K562 (cell line): ENCODE results near the gene KRT77. TPM values are rescaled to one million over a fixed set of nuclear protein-coding genes. Genes with fewer than 3 reads are reported as not detected.

Experiments
- ATAC-seq: fragments of 200-7000 bp; cut with Tn5 transposase; 3 replicates; pipeline ENCODE4 v1.9.1; 2020; ENCODE audit warnings: moderate library complexity
- BruUV-seq: library from RNA; stranded (reverse); fragments of 400-500 nt; replicated peaks from 2 replicates; lab custom pipeline; 2021; lab: Mats Ljungman, UMichigan
- CTCF ChIA-PET: fragments of 300-600 bp; formaldehyde crosslinking; extraction: SDS; loops from one replicate; lab custom pipeline; 2021; ENCODE audit warnings: low intra/inter-chr PET ratio; lab: Yijun Ruan, JAX
- POLR2A ChIA-PET: fragments of 300-600, 350-650 bp; sonication (Branson Sonifier 250); formaldehyde crosslinking; extraction: SDS; loops from one replicate; lab custom pipeline; 2021; ENCODE audit warnings: antibody characterized with exemption, inconsistent platforms; lab: Yijun Ruan, JAX
- DNase-seq, 4 experiments: peaks; one replicate each; pipeline versions ENCODE4 v3.0.0 to v3.0.0-alpha.2; 2011 to 2018; ENCODE audit warnings: low spot score in 3 of 4, mixed read lengths in 3 of 4; ENCODE audit errors: extremely low read depth in 1 of 4
- FAIRE-seq: peaks from 2 replicates; lab custom pipeline; 2011; peaks lifted over from hg19 to GRCh38; lab: Jason Lieb, UNC
- H2AFZ ChIP-seq: 2 replicates; pipeline ENCODE4 v1.6.0; 2011; ENCODE audit warnings: low read depth, low read length, control low read depth, inconsistent platforms
- H3K27ac ChIP-seq: fragments of 200-600 bp; 3 replicates; pipeline ENCODE4 v1.8.0; 2011; ENCODE audit warnings: low read depth, mild to moderate bottlenecking, control low read depth, inconsistent platforms, low read length, moderate library complexity, mixed read lengths; ENCODE audit errors: extremely low read depth
- H3K27me3 ChIP-seq, 2 experiments: fragments of 300-600 bp in 1 of 2; 2 replicates in 1 of 2; 3 replicates in 1 of 2; pipeline versions ENCODE4 v1.6.0 to v1.8.0; 2011; ENCODE audit warnings: inconsistent platforms in 2 of 2, low read length in 2 of 2, mild to moderate bottlenecking in 1 of 2, mixed read lengths in 1 of 2, moderate library complexity in 1 of 2; ENCODE audit not compliant: control insufficient read depth in 2 of 2, insufficient read depth in 2 of 2
- H3K36me3 ChIP-seq: fragments of 300-600 bp; 3 replicates; pipeline ENCODE4 v1.8.0; 2011; ENCODE audit warnings: mild to moderate bottlenecking, low read length, inconsistent platforms; ENCODE audit not compliant: control insufficient read depth, insufficient read depth
- H3K4me1 ChIP-seq, 2 experiments: fragments of 200-600 bp in 1 of 2; replicated peaks in 1 of 2; 2 replicates in 1 of 2; 3 replicates in 1 of 2; pipeline versions ENCODE4 v1.5.1 to v1.8.0; 2011; ENCODE audit warnings: inconsistent platforms in 2 of 2, low read length in 2 of 2, mild to moderate bottlenecking in 1 of 2, mixed read lengths in 1 of 2, moderate library complexity in 1 of 2; ENCODE audit not compliant: control insufficient read depth in 2 of 2, insufficient read depth in 2 of 2
- H3K4me2 ChIP-seq: 2 replicates; pipeline ENCODE4 v1.6.1; 2011; ENCODE audit warnings: low read length, control low read depth, inconsistent platforms, mixed read lengths; ENCODE audit not compliant: insufficient read depth
- H3K4me3 ChIP-seq: fragments of 200-600 bp; sonication (generic), shearing (Covaris generic); 2 replicates; pipeline ENCODE4 v1.5.1; 2016; ENCODE audit warnings: control low read depth, inconsistent platforms
- H3K79me2 ChIP-seq: fragments of 200-600 bp; 3 replicates; pipeline ENCODE4 v1.8.0; 2011; ENCODE audit warnings: low read length, inconsistent platforms; ENCODE audit not compliant: control insufficient read depth, insufficient read depth
- H3K9ac ChIP-seq, 2 experiments: 2 replicates each; pipeline versions ENCODE4 v1.6.0 to v1.6.1; 2011; ENCODE audit warnings: low read depth in 2 of 2, low read length in 2 of 2, control low read depth in 1 of 2, inconsistent platforms in 1 of 2, mild to moderate bottlenecking in 1 of 2, mixed read lengths in 1 of 2; ENCODE audit not compliant: insufficient read depth in 1 of 2
- H3K9me1 ChIP-seq: one replicate; pipeline ENCODE4 v1.6.0; 2011; ENCODE audit warnings: inconsistent platforms, mild to moderate bottlenecking, low read length, moderate library complexity; ENCODE audit not compliant: control insufficient read depth, insufficient read depth
- H3K9me3 ChIP-seq: replicated peaks from 2 replicates; pipeline ENCODE4 v1.5.1; 2011; ENCODE audit warnings: low read depth, low read length, inconsistent platforms; ENCODE audit not compliant: control insufficient read depth, insufficient read depth
- H4K20me1 ChIP-seq: replicated peaks from 2 replicates; pipeline ENCODE4 v1.6.1; 2011; ENCODE audit warnings: low read length, inconsistent platforms, mixed read lengths; ENCODE audit not compliant: control insufficient read depth, insufficient read depth
- COPS2 ChIP-seq: fragments of 450-650 bp; conservative IDR thresholded peaks from 2 replicates; pipeline ENCODE4 v1.6.1; 2016; ENCODE audit warnings: mild to moderate bottlenecking, moderate library complexity
- EHMT2 ChIP-seq: fragments of 450-650 bp; IDR thresholded peaks from 2 replicates; pipeline ENCODE4 v1.6.1; 2018; ENCODE audit warnings: antibody characterized with exemption
- FUS ChIP-seq: fragments of 200-400 bp; formaldehyde crosslinking; optimal IDR thresholded peaks from 2 replicates; pipeline ENCODE3; 2017; ENCODE audit warnings: low read depth, low read length
- GABPA ChIP-seq: fragments of 200-800 bp; sonication (Bioruptor generic); conservative IDR thresholded peaks from 2 replicates; pipeline ENCODE4 v1.6.1; 2016; ENCODE audit warnings: low read depth, missing genetic modification characterization, missing compliant biosample characterization
- HDAC6 ChIP-seq: IDR thresholded peaks from 2 replicates; pipeline ENCODE4 v1.6.1; 2012; ENCODE audit warnings: low read depth, mild to moderate bottlenecking, control low read depth, inconsistent platforms, low read length, moderate library complexity
- HSF4 ChIP-seq: fragments of 250-450 bp; sonication (Bioruptor Pico); IDR thresholded peaks from 2 replicates; pipeline ENCODE4 v2.1.2; 2022; ENCODE audit warnings: mild to moderate bottlenecking, moderate library complexity, borderline replicate concordance
- JUN ChIP-seq, 2 experiments: sonication (generic) in 1 of 2; formaldehyde crosslinking in 1 of 2; IDR thresholded peaks; 2 replicates each; pipeline versions ENCODE4 v1.6.1 to v1.8.0; 2012 to 2022; ENCODE audit warnings: borderline replicate concordance in 2 of 2, mild to moderate bottlenecking in 2 of 2, improper control_type of control experiment in 1 of 2, low read depth in 1 of 2, low read length in 1 of 2, missing genetic modification reagents in 1 of 2
- MLX ChIP-seq, 2 experiments: fragments of 450-650 bp in 1 of 2; sonication (generic) in 1 of 2; formaldehyde crosslinking; conservative IDR thresholded peaks; 2 replicates each; pipeline versions ENCODE4 v1.4.0 to v1.8.1; 2020 to 2022; ENCODE audit warnings: mild to moderate bottlenecking in 1 of 2, missing genetic modification reagents in 1 of 2
- NCOA1 ChIP-seq: fragments of 450-650 bp; IDR thresholded peaks from 2 replicates; pipeline ENCODE4 v1.6.1; 2016; ENCODE audit warnings: low read depth
- NFE2L1 ChIP-seq: fragments of 450-650 bp; IDR thresholded peaks from 2 replicates; pipeline ENCODE4 v1.6.1; 2016; ENCODE audit warnings: missing genetic modification characterization, low read depth, mild to moderate bottlenecking, missing compliant biosample characterization, moderate library complexity, borderline replicate concordance
- SIX5 ChIP-seq, 2 experiments: IDR thresholded peaks; 2 replicates each; pipeline ENCODE4 v1.6.1; 2011; ENCODE audit warnings: low read length in 2 of 2, borderline replicate concordance in 1 of 2, low read depth in 1 of 2, mild to moderate bottlenecking in 1 of 2, moderate library complexity in 1 of 2; ENCODE audit not compliant: insufficient read depth in 1 of 2
- TAF15 ChIP-seq: fragments of 200-400 bp; formaldehyde crosslinking; IDR thresholded peaks from 2 replicates; pipeline ENCODE4 v1.6.1; 2017; ENCODE audit warnings: mild to moderate bottlenecking, low read depth, low read length, moderate library complexity
- ZHX1 ChIP-seq: fragments of 150-350 bp; conservative IDR thresholded peaks from 2 replicates; pipeline ENCODE4 v1.6.1; 2014; ENCODE audit warnings: low read length
- ZNF263 ChIP-seq: sonication (generic); formaldehyde crosslinking; IDR thresholded peaks from 2 replicates; pipeline ENCODE4 v1.8.0; 2022; ENCODE audit warnings: mild to moderate bottlenecking, missing genetic modification reagents, borderline replicate concordance
- ZNF384 ChIP-seq: IDR thresholded peaks from 2 replicates; pipeline ENCODE4 v1.6.1; 2012; ENCODE audit warnings: low read depth, low read length, improper control_type of control experiment
- ZNF445 ChIP-seq: fragments of 250-450 bp; sonication (Bioruptor Pico); IDR thresholded peaks from 2 replicates; pipeline ENCODE4 v1.4.0; 2020; ENCODE audit warnings: low read depth, mild to moderate bottlenecking, moderate library complexity
- whole genome bisulfite sequencing: fragments of 100-300 bp; shearing (Covaris generic); methylation state at CpG from one replicate; pipeline ENCODE4 v1.1.6; 2016; ENCODE audit warnings: low coverage, mixed read lengths; ENCODE audit not compliant: insufficient coverage; ENCODE audit errors: missing lambda C conversion rate; 5-methylcytosine and 5-hydroxymethylcytosine counted together
- in situ Hi-C: fragments of 300-500 bp; cut with MboI; formaldehyde crosslinking; loops from 4 replicates; pipeline ENCODE4 v1.15.0; 2018; ENCODE audit warnings: inconsistent platforms, mixed read lengths
- intact Hi-C: fragments of 100-400 bp; cut with micrococcal nuclease; formaldehyde crosslinking; loops from 2 replicates; pipeline ENCODE4 v1.14.2; 2022
- polyA plus RNA-seq, 8 experiments: library from polyadenylated mRNA; depleted of rRNA in 4 of 8; stranded (reverse) in 5 of 8; unstranded in 3 of 8; fragments of >200 nt; fragmentation: Nextera tagmentation in 2 of 8; fragmentation: Illumina TruSeq in 1 of 8; extraction: Ambion mirVana in 2 of 8; extraction: Trizol in 1 of 8; gene quantifications; 2 replicates each; pipeline versions ENCODE4 v1.2.1 to v1.2.3, GENCODE V29; 2011 to 2014; ENCODE audit warnings: inconsistent platforms in 1 of 8, missing spikeins in 1 of 8
- total RNA-seq, 7 experiments: library from RNA; depleted of rRNA in 6 of 7; stranded (reverse); fragments of >200 nt in 6 of 7; fragmentation: Illumina TruSeq in 2 of 7; extraction: Trizol in 2 of 7; gene quantifications; 2 replicates each; pipeline versions ENCODE4 v1.2.1 to v1.2.3, GENCODE V29; 2011 to 2021; ENCODE audit warnings: low replicate concordance in 1 of 7

KRT77 gene
- total and polyA plus RNA-seq, 9 of the 15 experiments (the other 6 are each of a cell fraction or from before 2014, with no cell fraction given), result not detected

GRCh38 chr12:52683575-52684300 is 19.6 kb downstream of the KRT77 start:
- TF ChIP-seq MLX (CRISPR knock-in tag; conservative IDR thresholded peaks at IDR 0.05) (no peak), NCOA1 (no peak), SIX5 (IDR thresholded peaks at IDR 0.05; ENCODE audit: borderline replicate concordance in 1 of 2, insufficient read depth in 1 of 2, low read depth in 1 of 2, low read length in 2 of 2) (no peak), GABPA (tag) (no peak), EHMT2 (no peak), ZNF384 (no peak), ZHX1 (no peak), JUN (IDR thresholded peaks at IDR 0.05; ENCODE audit: borderline replicate concordance, low read depth, low read length) (no peak), JUN (CRISPR knock-in tag; IDR thresholded peaks at IDR 0.05; ENCODE audit: borderline replicate concordance) (no peak), TAF15 (no peak), COPS2 (no peak), HDAC6 (no peak), FUS (no peak), ZNF263 (CRISPR knock-in tag) (no peak), ZNF445 (CRISPR knock-in tag) (no peak), NFE2L1 (tag) (no peak), HSF4 (CRISPR knock-in tag) (no peak)
- BruUV-seq, result no TSS peak
- intact Hi-C loops, result no loop called here
- no peaks in the 10 kb centered on the region for H3K79me2 ChIP-seq
- no peak for ATAC-seq
- no peaks in the 10 kb centered on the region for H3K36me3 ChIP-seq
- DNase-seq, result no peak
- no peaks in the 10 kb centered on the region for H3K4me1 ChIP-seq
- H4K20me1 ChIP-seq, result no peaks in the 10 kb centered on the region
- no peak overlapping the region for H3K9ac ChIP-seq
- no peak overlapping the region for H2AFZ ChIP-seq
- ChIA-PET CTCF (no interaction called here), POLR2A (interaction anchor here (0.7 kb wide), 1 partner anchor 50 kb away, joined by 3 read pairs; no protein-coding TSS in a partner anchor)
- no peak for FAIRE-seq
- peaks cover 21 to 57% of the 10 kb centered on the region in 2 experiments for H3K27me3 ChIP-seq
- no peak overlapping the region for H3K4me2 ChIP-seq
- H3K27ac ChIP-seq, result no peak overlapping the region
- no peaks in the 10 kb centered on the region for H3K9me1 ChIP-seq
- WGBS, result 13% methylated on average over 12 of the region's 12 CpGs
- H3K9me3 ChIP-seq, result no peaks in the 10 kb centered on the region
- no peak overlapping the region for H3K4me3 ChIP-seq
- in situ Hi-C loops, result no loop called here
